Neural progenitor cell (in vitro differentiated cells): Measurements from ENCODE around the gene XCR1. TPM values are rescaled to one million over a fixed set of nuclear protein-coding genes. Genes with fewer than 3 reads are reported as not detected.

Experiments
- DNase-seq: peaks from one replicate; pipeline ENCODE4 v3.0.0-alpha.2; 2016; ENCODE audit warnings: low spot score
- H2AFZ ChIP-seq: fragments of 200-600 bp; sonication (generic); replicated peaks from 2 replicates; pipeline ENCODE4 v1.6.1; 2016; ENCODE audit warnings: antibody characterized with exemption
- H3F3A ChIP-seq: fragments of 200-600 bp; sonication (generic); 2 replicates; pipeline ENCODE4 v1.6.1; 2016; ENCODE audit warnings: antibody characterized with exemption, low read depth
- H3K27ac ChIP-seq: fragments of 200-600 bp; sonication (generic); 2 replicates; pipeline ENCODE4 v1.5.1; 2016; ENCODE audit warnings: mild to moderate bottlenecking
- H3K27me3 ChIP-seq: fragments of 200-600 bp; sonication (generic); 2 replicates; pipeline ENCODE4 v1.6.1; 2016; ENCODE audit warnings: mild to moderate bottlenecking, moderate library complexity
- H3K36me3 ChIP-seq: fragments of 200-600 bp; sonication (generic); 2 replicates; pipeline ENCODE4 v1.5.1; 2016
- H3K4me1 ChIP-seq: fragments of 200-600 bp; sonication (generic); 2 replicates; pipeline ENCODE4 v1.6.1; 2016; ENCODE audit warnings: mixed run types
- H3K4me2 ChIP-seq: fragments of 200-600 bp; sonication (generic); 2 replicates; pipeline ENCODE4 v1.6.1; 2016
- H3K4me3 ChIP-seq: fragments of 200-600 bp; sonication (generic); 2 replicates; pipeline ENCODE4 v1.5.1; 2016
- H3K79me2 ChIP-seq: fragments of 200-600 bp; sonication (generic); 2 replicates; pipeline ENCODE4 v1.6.1; 2016; ENCODE audit warnings: low read depth
- H3K9ac ChIP-seq: fragments of 200-600 bp; sonication (generic); 2 replicates; pipeline ENCODE4 v1.6.1; 2016
- H3K9me3 ChIP-seq: fragments of 200-600 bp; sonication (generic); 2 replicates; pipeline ENCODE4 v1.5.1; 2016; ENCODE audit warnings: low read depth
- H4K20me1 ChIP-seq: fragments of 200-600 bp; sonication (generic); 2 replicates; pipeline ENCODE4 v1.6.1; 2016; ENCODE audit warnings: low read depth
- H3K27ac Mint-ChIP-seq: 3 replicates; pipeline ENCODE4 v1.8.0; 2021; ENCODE audit warnings: mixed read lengths
- H3K27me3 Mint-ChIP-seq: 2 replicates; pipeline ENCODE4 v1.8.0; 2022; ENCODE audit warnings: low read depth, mild to moderate bottlenecking, inconsistent platforms, moderate library complexity, mixed read lengths; ENCODE audit not compliant: insufficient read depth
- H3K36me3 Mint-ChIP-seq: 3 replicates; pipeline ENCODE4 v1.8.0; 2021; ENCODE audit warnings: mixed read lengths
- H3K4me1 Mint-ChIP-seq: 3 replicates; pipeline ENCODE4 v1.8.0; 2021; ENCODE audit warnings: mixed read lengths
- H3K4me3 Mint-ChIP-seq: 3 replicates; pipeline ENCODE4 v1.8.0; 2021; ENCODE audit warnings: mild to moderate bottlenecking, moderate library complexity, mixed read lengths
- H3K9me3 Mint-ChIP-seq: 3 replicates; pipeline ENCODE4 v1.8.0; 2020; ENCODE audit warnings: mixed read lengths
- CTCF ChIP-seq: fragments of 200-600 bp; sonication (generic); IDR thresholded peaks from 2 replicates; pipeline ENCODE4 v1.5.1; 2017; ENCODE audit warnings: antibody characterized with exemption, mild to moderate bottlenecking
- EZH2 ChIP-seq: fragments of 200-600 bp; sonication (generic); IDR thresholded peaks from 2 replicates; pipeline ENCODE4 v1.6.1; 2017; ENCODE audit warnings: antibody characterized with exemption, mild to moderate bottlenecking, moderate library complexity
- EZH2phosphoT487 ChIP-seq: fragments of 200-600 bp; sonication (generic); IDR thresholded peaks from 2 replicates; pipeline ENCODE4 v1.6.1; 2017; ENCODE audit warnings: antibody characterized with exemption
- total RNA-seq: library from RNA; depleted of rRNA; stranded (reverse); fragments of >200 nt; gene quantifications from 2 replicates; pipeline ENCODE4 v1.2.3, GENCODE V29; 2015; ENCODE audit warnings: low replicate concordance

XCR1 gene
- total RNA-seq, 1 donor from 2014 or later = not detected

GRCh38 chr3:46024131-46024530, 3.2 kb downstream of the XCR1 start:
- Mint-ChIP-seq H3K4me3 (no peak overlapping the region), H3K36me3 (no peaks in the 10 kb centered on the region), H3K27me3 (peaks cover 4% of the 10 kb centered on the region), H3K27ac (no peak overlapping the region), H3K4me1 (no peaks in the 10 kb centered on the region), H3K9me3 (peaks cover 3% of the 10 kb centered on the region)
- H3K4me3 ChIP-seq = no peak overlapping the region
- TF ChIP-seq CTCF (no peak), EZH2 (no peak), EZH2phosphoT487 (no peak)
- H4K20me1 ChIP-seq = no peaks in the 10 kb centered on the region
- H3K27ac ChIP-seq = no peak overlapping the region
- H3K27me3 ChIP-seq = no peaks in the 10 kb centered on the region
- H3K79me2 ChIP-seq = no peaks in the 10 kb centered on the region
- H3K4me2 ChIP-seq = no peak overlapping the region
- no peak overlapping the region for H2AFZ ChIP-seq
- no peaks in the 10 kb centered on the region for H3F3A ChIP-seq
- no peaks in the 10 kb centered on the region for H3K9me3 ChIP-seq
- no peak overlapping the region for H3K9ac ChIP-seq
- H3K4me1 ChIP-seq = no peaks in the 10 kb centered on the region
- H3K36me3 ChIP-seq = no peaks in the 10 kb centered on the region
- DNase-seq = no peak

- H3F3A ChIP-seq = no peaks in the 10 kb centered on the region
- Mint-ChIP-seq H3K27me3 (peaks cover 4% of the 10 kb centered on the region), H3K9me3 (peaks cover 3% of the 10 kb centered on the region), H3K4me3 (no peak overlapping the region), H3K27ac (no peak overlapping the region), H3K4me1 (no peaks in the 10 kb centered on the region), H3K36me3 (no peaks in the 10 kb centered on the region)
- no peak overlapping the region for H3K27ac ChIP-seq
- TF ChIP-seq EZH2phosphoT487 (no peak), CTCF (no peak), EZH2 (no peak)
- no peak overlapping the region for H3K4me3 ChIP-seq
- no peak overlapping the region for H3K9ac ChIP-seq
- no peak for DNase-seq
- H3K79me2 ChIP-seq = no peaks in the 10 kb centered on the region
- H3K27me3 ChIP-seq = no peaks in the 10 kb centered on the region
- H4K20me1 ChIP-seq = no peaks in the 10 kb centered on the region
- H3K4me1 ChIP-seq = no peaks in the 10 kb centered on the region
- no peaks in the 10 kb centered on the region for H3K36me3 ChIP-seq
- H3K4me2 ChIP-seq = no peak overlapping the region
- H2AFZ ChIP-seq = peak overlapping the region; percentile 79
- H3K9me3 ChIP-seq = no peaks in the 10 kb centered on the region
These were observed 4.1 kb downstream of the XCR1 start for GRCh38 chr3:46022909-46023785.

- H3K9me3 Mint-ChIP-seq = peaks cover 3% of the 10 kb centered on the region
- Histone ChIP-seq H3K9me3 (no peaks in the 10 kb centered on the region), H3K4me1 (no peaks in the 10 kb centered on the region), H3K27me3 (no peaks in the 10 kb centered on the region), H3K79me2 (no peaks in the 10 kb centered on the region), H2AFZ (no peak overlapping the region), H4K20me1 (no peaks in the 10 kb centered on the region), H3K9ac (no peak overlapping the region), H3K4me3 (no peak overlapping the region), H3K36me3 (no peaks in the 10 kb centered on the region), H3F3A (no peaks in the 10 kb centered on the region), H3K4me2 (no peak overlapping the region), H3K27ac (no peak overlapping the region)
- no peak overlapping the region for H3K4me3 Mint-ChIP-seq
- no peaks in the 10 kb centered on the region for H3K4me1 Mint-ChIP-seq
- no peak for TF ChIP-seq EZH2phosphoT487
- no peak for TF ChIP-seq EZH2
- no peak for TF ChIP-seq CTCF
- H3K36me3 Mint-ChIP-seq = no peaks in the 10 kb centered on the region
- no peak overlapping the region for H3K27ac Mint-ChIP-seq
- peaks cover 2% of the 10 kb centered on the region for H3K27me3 Mint-ChIP-seq
- DNase-seq = no peak
These were observed 5.8 kb downstream of the XCR1 start for GRCh38 chr3:46021516-46021915.
